Hair follicle dermal papilla cell (primary cell): ENCODE measurements around the gene CLTA. TPM values are rescaled to one million over a fixed set of nuclear protein-coding genes. Genes with fewer than 3 reads are reported as not detected.

Experiments used
- total RNA-seq: library from RNA; depleted of rRNA; stranded (reverse); fragments of >200 nt; gene quantifications from 2 replicates; pipeline ENCODE4 v1.2.3, GENCODE V29; 2012

Gene CLTA, protein sequence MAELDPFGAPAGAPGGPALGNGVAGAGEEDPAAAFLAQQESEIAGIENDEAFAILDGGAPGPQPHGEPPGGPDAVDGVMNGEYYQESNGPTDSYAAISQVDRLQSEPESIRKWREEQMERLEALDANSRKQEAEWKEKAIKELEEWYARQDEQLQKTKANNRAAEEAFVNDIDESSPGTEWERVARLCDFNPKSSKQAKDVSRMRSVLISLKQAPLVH
- 131 and 163 TPM in 2 replicates for total RNA-seq

DNA sequence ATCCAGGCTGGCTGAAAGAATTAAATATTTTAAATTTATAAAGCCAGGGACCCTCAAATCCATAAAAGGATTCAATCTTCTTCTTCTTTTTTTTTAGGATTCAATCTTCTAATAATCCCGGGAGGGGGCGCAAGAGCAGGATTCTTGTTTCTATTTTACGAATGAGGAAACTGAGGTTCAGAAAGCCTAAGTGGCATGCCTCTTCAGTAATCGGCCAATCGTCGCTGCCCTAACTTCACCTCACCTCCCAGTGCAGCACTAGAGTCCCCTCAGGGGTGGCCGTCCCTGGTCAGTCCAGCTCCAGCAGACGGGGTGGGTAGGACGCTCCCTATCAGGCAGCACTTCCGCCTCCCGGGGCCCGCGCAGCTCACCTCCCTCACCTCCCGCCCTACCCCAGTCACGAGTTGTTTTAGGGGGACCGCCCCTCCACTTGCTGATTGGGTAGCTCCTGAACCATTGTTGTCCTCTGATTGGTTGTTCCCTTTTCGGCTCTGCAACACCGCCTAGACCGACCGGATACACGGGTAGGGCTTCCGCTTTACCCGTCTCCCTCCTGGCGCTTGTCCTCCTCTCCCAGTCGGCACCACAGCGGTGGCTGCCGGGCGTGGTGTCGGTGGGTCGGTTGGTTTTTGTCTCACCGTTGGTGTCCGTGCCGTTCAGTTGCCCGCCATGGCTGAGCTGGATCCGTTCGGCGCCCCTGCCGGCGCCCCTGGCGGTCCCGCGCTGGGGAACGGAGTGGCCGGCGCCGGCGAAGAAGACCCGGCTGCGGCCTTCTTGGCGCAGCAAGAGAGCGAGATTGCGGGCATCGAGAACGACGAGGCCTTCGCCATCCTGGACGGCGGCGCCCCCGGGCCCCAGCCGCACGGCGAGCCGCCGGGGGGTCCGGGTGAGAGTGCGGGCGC, at the start of gene CLTA:
Gene CLTA (plus strand): TSS at position 534 of the 902 bp plus-strand sequence. CDS start 136 bp downstream, at position 670.

DNA sequence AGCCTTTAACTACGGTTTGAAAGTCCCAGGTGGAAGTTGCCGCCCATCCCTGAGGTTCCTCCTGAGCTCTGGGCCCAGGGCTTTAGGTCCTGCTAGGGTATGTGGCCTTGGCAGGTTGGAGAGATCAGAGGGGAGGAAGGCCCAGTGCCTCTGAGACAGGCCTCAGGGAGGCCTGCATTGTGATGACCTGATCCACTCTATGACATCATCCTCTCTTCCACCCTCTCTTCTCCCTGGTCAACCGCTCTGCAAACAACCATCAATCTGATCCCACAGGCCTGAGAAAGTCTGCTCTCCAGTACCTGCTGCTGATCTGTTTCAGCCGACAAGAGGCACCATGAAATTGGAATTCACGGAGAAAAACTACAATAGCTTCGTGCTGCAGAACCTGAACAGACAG, 21.6 kb upstream of the CLTA start, which contains the start of gene CCIN:
Gene CCIN (plus strand): TSS at position 223 of the 400 bp plus-strand sequence. CDS start 115 bp downstream, at position 338.

DNA sequence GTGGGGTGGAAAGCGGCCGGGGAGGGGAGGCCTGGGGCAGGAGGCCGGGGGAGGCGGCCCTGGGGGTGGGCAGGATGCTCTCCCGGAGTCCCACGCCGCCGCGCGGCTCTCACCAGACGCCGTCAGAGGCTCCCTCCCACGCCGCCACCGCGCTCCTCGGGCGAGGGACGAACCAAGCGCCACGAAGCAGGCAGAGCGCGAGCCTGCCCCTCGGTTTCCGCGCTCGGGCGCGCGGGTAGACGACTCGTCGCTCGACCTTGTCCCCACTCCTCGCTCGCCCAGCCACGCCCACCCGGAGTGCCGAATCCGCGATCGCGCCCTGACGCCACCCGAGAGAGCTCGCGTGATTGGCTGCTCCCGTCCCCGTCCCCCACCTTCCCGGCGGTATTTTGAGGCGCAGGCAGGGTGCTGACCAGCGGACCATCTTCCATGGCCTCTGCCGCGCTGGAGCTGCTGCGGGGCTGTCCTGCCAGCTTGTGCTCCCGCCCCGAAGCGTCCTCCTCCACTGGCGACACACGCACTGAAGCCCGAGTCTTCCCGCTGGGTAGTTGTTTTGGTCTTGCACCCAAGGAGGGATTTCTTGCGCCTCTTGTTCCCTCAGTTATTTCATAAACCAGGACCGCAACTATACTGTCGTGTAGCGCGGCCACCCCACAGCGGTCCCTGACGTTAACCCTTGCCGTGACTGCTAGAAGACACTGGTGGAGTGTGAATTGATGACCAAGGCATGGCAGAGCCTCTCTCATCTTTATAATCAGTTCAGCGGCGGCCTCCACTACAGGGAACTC, 67.7 kb downstream of the CLTA start, which contains the start of gene GNE:
Gene GNE (minus strand): TSS at position 241 of the 788 bp plus-strand sequence. CDS start 9,093 bp downstream, outside the sequence.

Other genes with a start within 250 kb of the CLTA start
- 0.32 TPM in 1 of 2 replicates, not detected in the other for gene OR2S2, start 232.8 kb upstream of the CLTA start, total RNA-seq
- gene RECK, start 154.0 kb upstream of the CLTA start, total RNA-seq = 142 and 147 TPM in 2 replicates
- 19.1 and 30.0 TPM in 2 replicates for gene GLIPR2, start 54.2 kb upstream of the CLTA start, total RNA-seq
- 0.81 and 0.97 TPM in 2 replicates for gene CCIN, start 21.5 kb upstream of the CLTA start, total RNA-seq
- 32.7 and 37.5 TPM in 2 replicates for gene GNE, start 67.5 kb downstream of the CLTA start, total RNA-seq
- 14.0 and 15.3 TPM in 2 replicates for gene RNF38, start 209.3 kb downstream of the CLTA start, total RNA-seq